GM06990 (cell line): ENCODE results near the gene KLK11.
A peak's percentile ranks its signal among the peaks of the same experiment; 100 is the strongest.

Source experiments
- DNase-seq: peaks from one replicate; pipeline ENCODE4 v3.0.0-alpha.2; 2011; ENCODE audit not compliant: insufficient read length; ENCODE audit errors: extremely low read depth
- H3K27me3 ChIP-seq: replicated peaks from 2 replicates; pipeline ENCODE4 v1.6.0; 2011; ENCODE audit warnings: low read length; ENCODE audit not compliant: control insufficient read depth, insufficient read depth
- H3K36me3 ChIP-seq: 2 replicates; pipeline ENCODE4 v1.5.1; 2011; ENCODE audit warnings: low read length; ENCODE audit not compliant: control insufficient read depth, insufficient read depth
- H3K4me3 ChIP-seq: replicated peaks from 2 replicates; pipeline ENCODE4 v1.5.1; 2011; ENCODE audit warnings: low read depth, mild to moderate bottlenecking, control low read depth, low read length
- TF ChIP-seq, protein P1 (sequence below): IDR thresholded peaks from 2 replicates; pipeline ENCODE4 v1.5.1; 2011; ENCODE audit warnings: low read length, control low read depth, mild to moderate bottlenecking, inconsistent platforms; ENCODE audit not compliant: insufficient read depth, poor library complexity, severe bottlenecking

KLK11 gene

GRCh38 chr19:51022526-51022925 lies 3.9 kb downstream of the KLK11 start:
- Histone ChIP-seq H3K36me3 (no peaks in the 10 kb centered on the region), H3K27me3 (peaks cover 2% of the 10 kb centered on the region), H3K4me3 (no peak overlapping the region)
- TF ChIP-seq, protein P1, sequence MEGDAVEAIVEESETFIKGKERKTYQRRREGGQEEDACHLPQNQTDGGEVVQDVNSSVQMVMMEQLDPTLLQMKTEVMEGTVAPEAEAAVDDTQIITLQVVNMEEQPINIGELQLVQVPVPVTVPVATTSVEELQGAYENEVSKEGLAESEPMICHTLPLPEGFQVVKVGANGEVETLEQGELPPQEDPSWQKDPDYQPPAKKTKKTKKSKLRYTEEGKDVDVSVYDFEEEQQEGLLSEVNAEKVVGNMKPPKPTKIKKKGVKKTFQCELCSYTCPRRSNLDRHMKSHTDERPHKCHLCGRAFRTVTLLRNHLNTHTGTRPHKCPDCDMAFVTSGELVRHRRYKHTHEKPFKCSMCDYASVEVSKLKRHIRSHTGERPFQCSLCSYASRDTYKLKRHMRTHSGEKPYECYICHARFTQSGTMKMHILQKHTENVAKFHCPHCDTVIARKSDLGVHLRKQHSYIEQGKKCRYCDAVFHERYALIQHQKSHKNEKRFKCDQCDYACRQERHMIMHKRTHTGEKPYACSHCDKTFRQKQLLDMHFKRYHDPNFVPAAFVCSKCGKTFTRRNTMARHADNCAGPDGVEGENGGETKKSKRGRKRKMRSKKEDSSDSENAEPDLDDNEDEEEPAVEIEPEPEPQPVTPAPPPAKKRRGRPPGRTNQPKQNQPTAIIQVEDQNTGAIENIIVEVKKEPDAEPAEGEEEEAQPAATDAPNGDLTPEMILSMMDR = no peak
- DNase-seq = no peak

DNA sequence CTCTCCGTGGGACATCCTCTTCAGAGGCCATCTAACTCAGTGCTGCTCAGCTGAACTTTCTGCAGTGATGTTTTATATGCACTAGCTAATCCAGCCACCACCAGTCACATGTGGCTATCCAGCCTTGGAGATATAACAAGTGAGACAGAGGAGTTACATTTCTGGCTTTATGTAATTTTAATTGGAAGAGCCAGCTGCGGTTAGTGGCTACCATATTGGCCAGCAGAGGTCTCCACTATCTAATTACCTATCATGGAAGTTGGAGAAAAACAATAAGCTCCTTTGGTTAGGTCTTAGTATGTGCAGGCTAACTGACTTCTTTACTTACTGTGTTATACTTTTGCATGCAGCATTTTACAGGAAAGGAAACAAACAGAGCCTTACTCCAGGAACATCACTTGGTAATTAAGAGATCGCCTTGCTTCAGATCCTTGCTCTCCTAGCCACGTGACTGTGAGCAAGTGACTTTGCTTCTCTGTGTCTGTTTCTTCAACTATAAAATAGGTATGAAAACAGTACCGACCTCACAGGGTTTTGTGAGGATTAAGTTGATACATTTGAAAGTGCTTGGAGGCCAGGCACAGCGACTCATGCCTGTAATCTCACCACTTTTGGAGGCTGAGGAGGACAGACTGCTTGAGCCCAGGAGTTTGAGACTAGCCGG lies 5.3 kb downstream of the KLK11 start:
- no peak overlapping the region for H3K4me3 ChIP-seq
- DNase-seq = no peak
- no peaks in the 10 kb centered on the region; the same call in none of the 2 replicates for H3K27me3 ChIP-seq
- no peaks in the 10 kb centered on the region for H3K36me3 ChIP-seq
- TF ChIP-seq, protein P1 = peak; percentile 45

- H3K36me3 ChIP-seq = no peaks in the 10 kb centered on the region
- TF ChIP-seq, protein P1 = no peak
- no peak within 1 kb of the TSS for H3K4me3 ChIP-seq
- DNase-seq = no peak
- no peaks in the 10 kb centered on the region; the same call in none of the 2 replicates for H3K27me3 ChIP-seq
Measured at GRCh38 chr19:51019544-51019925, 6.9 kb downstream of the KLK11 start, which contains the start of gene KLK10. KLK10 (minus strand) TSS chr19:51019709; CDS start chr19:51019130, 579 bp downstream.

DNA sequence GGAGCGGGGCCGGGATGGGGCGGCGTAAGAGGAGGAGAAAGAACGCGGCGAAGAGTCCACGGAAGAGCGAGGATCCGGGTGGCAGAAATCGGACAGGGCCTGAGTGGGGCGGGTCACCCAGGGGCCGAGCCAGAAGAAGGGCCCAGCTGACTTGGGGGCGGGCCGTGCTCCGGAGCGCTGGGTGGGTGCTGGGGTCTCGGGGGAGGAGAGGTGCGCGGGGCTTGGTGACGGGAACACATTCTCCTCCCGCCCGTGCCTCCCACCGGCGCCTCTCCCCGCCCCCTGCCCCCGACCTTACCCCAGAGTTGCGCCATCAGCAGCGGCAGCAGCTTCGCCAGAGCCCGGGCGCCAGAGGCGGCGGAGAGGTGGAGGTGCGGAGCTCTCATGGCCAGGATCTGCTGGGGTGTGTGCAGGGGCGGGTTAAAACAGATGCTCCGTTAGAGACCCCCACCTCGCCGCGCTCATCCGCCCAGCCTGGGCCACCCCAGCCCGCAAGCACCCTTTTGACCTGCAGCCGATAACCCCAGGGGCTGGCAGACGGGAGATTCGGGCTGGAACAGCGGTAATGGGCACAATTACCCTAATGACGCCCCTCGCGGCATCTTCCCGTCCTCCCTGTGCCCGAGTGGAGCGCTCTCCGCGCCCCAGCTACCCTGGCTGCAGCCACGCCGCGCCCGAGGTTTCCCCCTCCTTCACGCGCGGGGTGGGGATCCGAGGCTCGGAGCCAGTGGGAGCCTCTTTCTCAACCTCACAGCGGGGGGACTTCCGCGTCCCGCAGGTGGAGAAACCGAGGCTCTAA lies 7.5 kb downstream of the KLK11 start:
- H3K4me3 ChIP-seq = no peak overlapping the region
- no peaks in the 10 kb centered on the region for H3K36me3 ChIP-seq
- TF ChIP-seq, protein P1 = no peak
- DNase-seq = no peak
- H3K27me3 ChIP-seq = no peaks in the 10 kb centered on the region; the same call in none of the 2 replicates

- Histone ChIP-seq H3K4me3 (no peak overlapping the region), H3K27me3 (no peaks in the 10 kb centered on the region; the same call in 1 of the 2 replicates), H3K36me3 (no peaks in the 10 kb centered on the region)
- TF ChIP-seq, protein P1 = peak; percentile 52
- DNase-seq = no peak
Measured at GRCh38 chr19:51016798-51017683, 9.4 kb downstream of the KLK11 start.
